Activated CD8-positive, alpha-beta T cell treated with anti-CD3 and anti-CD28 coated beads, Interleukin-2, amount 10 ng/mL, durations not matched to agents 7 days and 5 days (primary cell): ENCODE measurements around the gene SGCD. TPM values are rescaled to one million over a fixed set of nuclear protein-coding genes. Genes with fewer than 3 reads are reported as not detected.

Experiments used
- ATAC-seq: fragments of 150-1000 bp; cut with Tn5 transposase; one replicate; pipeline ENCODE4 v1.10.0; 2021; ENCODE audit warnings: moderate library complexity
- CTCF ChIA-PET: fragments of 350-600 bp; sonication (Branson Sonifier 250); formaldehyde crosslinking; loops from one replicate; lab custom pipeline; 2021; ENCODE audit warnings: antibody characterized with exemption; lab: Charles Lee
- POLR2A ChIA-PET: fragments of 350-600 bp; sonication (Branson Sonifier 250); formaldehyde crosslinking; loops from one replicate; lab custom pipeline; 2021; ENCODE audit warnings: antibody characterized with exemption; lab: Charles Lee
- DNase-seq: peaks from one replicate; pipeline ENCODE4 v3.0.0-alpha.2; 2020
- H3K27ac Mint-ChIP-seq: one replicate; pipeline ENCODE4 v1.8.0; 2021; ENCODE audit warnings: mild to moderate bottlenecking, mixed read lengths
- H3K27me3 Mint-ChIP-seq: one replicate; pipeline ENCODE4 v1.8.0; 2021; ENCODE audit warnings: low read depth, mixed read lengths
- H3K36me3 Mint-ChIP-seq: one replicate; pipeline ENCODE4 v1.8.0; 2021; ENCODE audit warnings: low read depth, mixed read lengths
- H3K4me1 Mint-ChIP-seq: one replicate; pipeline ENCODE4 v1.8.0; 2021; ENCODE audit warnings: low read depth, mixed read lengths
- H3K4me3 Mint-ChIP-seq: one replicate; pipeline ENCODE4 v1.8.0; 2021; ENCODE audit warnings: mild to moderate bottlenecking, mixed read lengths
- H3K9me3 Mint-ChIP-seq: one replicate; pipeline ENCODE4 v1.8.0; 2022; ENCODE audit warnings: mixed read lengths; ENCODE audit not compliant: insufficient read depth
- total RNA-seq, 2 experiments: library from RNA; stranded (reverse); gene quantifications; one replicate each; pipeline ENCODE4 v1.2.3, GENCODE V29; 2021

SGCD gene
- total RNA-seq, 2 experiments from 2014 or later = not detected

DNA sequence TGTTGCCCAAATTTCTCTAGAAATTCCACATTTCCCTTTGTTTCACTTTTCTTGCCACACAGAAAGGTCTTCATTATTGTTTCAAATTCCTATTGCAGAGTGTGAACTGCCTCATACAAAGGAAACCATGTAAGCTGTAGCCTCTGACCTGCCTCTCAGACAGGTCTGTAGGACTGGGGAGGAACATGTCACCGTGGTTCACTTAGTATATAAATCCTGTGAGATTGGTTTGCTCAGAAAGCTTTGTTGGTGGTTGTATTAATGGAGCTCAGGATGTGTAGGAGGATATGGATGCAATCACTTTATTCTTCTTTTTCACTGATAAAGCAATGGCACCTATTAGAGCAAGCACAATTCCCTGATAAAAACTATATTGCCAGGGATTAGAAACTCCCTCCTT lies 4.2 kb downstream of the SGCD start:
- no peak for ATAC-seq
- no peak overlapping the region for H3K27ac Mint-ChIP-seq

GRCh38 chr5:156331845-156332244 lies 4.9 kb downstream of the SGCD start:
- H3K27ac Mint-ChIP-seq = no peak overlapping the region
- H3K4me3 Mint-ChIP-seq = no peak overlapping the region
- DNase-seq (no peak), ATAC-seq (no peak)
- no peaks in the 10 kb centered on the region for H3K4me1 Mint-ChIP-seq
- ChIA-PET POLR2A (no interaction called here), CTCF (no interaction called here)
- peaks cover 9% of the 10 kb centered on the region for H3K27me3 Mint-ChIP-seq
- H3K36me3 Mint-ChIP-seq = no peaks in the 10 kb centered on the region
- H3K9me3 Mint-ChIP-seq = no peaks in the 10 kb centered on the region

More for the DNA sequence above, 4.2 kb downstream of the SGCD start:
- no peak overlapping the region for H3K4me3 Mint-ChIP-seq
- CTCF ChIA-PET = no interaction called here
- peaks cover 14% of the 10 kb centered on the region for H3K27me3 Mint-ChIP-seq
- DNase-seq = no peak
- H3K4me1 Mint-ChIP-seq = no peaks in the 10 kb centered on the region
- no peaks in the 10 kb centered on the region for H3K36me3 Mint-ChIP-seq
- POLR2A ChIA-PET = no interaction called here
- H3K9me3 Mint-ChIP-seq = no peaks in the 10 kb centered on the region

GRCh38 chr5:156332245-156332644 lies 5.3 kb downstream of the SGCD start:
- Mint-ChIP-seq H3K36me3 (no peaks in the 10 kb centered on the region), H3K27ac (no peak overlapping the region), H3K4me3 (no peak overlapping the region), H3K9me3 (no peaks in the 10 kb centered on the region), H3K4me1 (no peaks in the 10 kb centered on the region), H3K27me3 (peaks cover 5% of the 10 kb centered on the region)
- no peak for DNase-seq
- CTCF ChIA-PET = no interaction called here
- no peak for ATAC-seq
- POLR2A ChIA-PET = no interaction called here

- no peak for DNase-seq
- no peaks in the 10 kb centered on the region for H3K27me3 Mint-ChIP-seq
- H3K4me3 Mint-ChIP-seq = no peak overlapping the region
- POLR2A ChIA-PET = no interaction called here
- CTCF ChIA-PET = no interaction called here
- no peaks in the 10 kb centered on the region for H3K4me1 Mint-ChIP-seq
- no peaks in the 10 kb centered on the region for H3K36me3 Mint-ChIP-seq
- no peak for ATAC-seq
- H3K27ac Mint-ChIP-seq = no peak overlapping the region
- H3K9me3 Mint-ChIP-seq = no peaks in the 10 kb centered on the region
Measured at GRCh38 chr5:156339139-156339841, 12.3 kb downstream of the SGCD start.

GRCh38 chr5:156340893-156341292 lies 13.9 kb downstream of the SGCD start:
- Mint-ChIP-seq H3K4me3 (no peak overlapping the region), H3K9me3 (no peaks in the 10 kb centered on the region), H3K36me3 (no peaks in the 10 kb centered on the region), H3K27me3 (no peaks in the 10 kb centered on the region), H3K27ac (no peak overlapping the region), H3K4me1 (no peaks in the 10 kb centered on the region)
- ChIA-PET CTCF (no interaction called here), POLR2A (no interaction called here)
- DNase-seq (no peak), ATAC-seq (no peak)

GRCh38 chr5:156350256-156350655 lies 23.3 kb downstream of the SGCD start:
- no peaks in the 10 kb centered on the region for H3K9me3 Mint-ChIP-seq
- POLR2A ChIA-PET = interaction anchor here (0.6 kb wide), 1 partner anchor 733 kb away, joined by 3 read pairs; no protein-coding TSS in a partner anchor

DNA sequence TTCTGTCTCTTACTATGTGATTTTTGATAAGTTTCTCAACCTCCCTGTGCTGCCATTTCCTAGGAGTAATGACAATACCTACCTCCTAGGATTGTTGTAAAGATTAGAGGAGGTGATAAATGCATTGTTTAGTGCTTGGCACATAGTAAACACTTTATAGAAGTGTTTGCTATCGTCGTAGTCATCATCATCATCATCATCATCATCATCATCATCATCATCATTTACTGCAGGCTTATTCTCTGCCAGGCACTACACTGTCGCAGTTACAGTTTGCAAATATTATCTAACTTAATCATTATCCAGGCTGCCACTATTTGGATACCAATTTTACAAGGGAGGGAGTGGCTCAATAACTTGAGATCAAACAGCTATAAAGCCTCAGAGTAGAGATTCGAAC lies 24.5 kb downstream of the SGCD start:
- Mint-ChIP-seq H3K4me3 (no peak overlapping the region), H3K36me3 (no peaks in the 10 kb centered on the region), H3K27me3 (no peaks in the 10 kb centered on the region), H3K4me1 (no peaks in the 10 kb centered on the region), H3K9me3 (no peaks in the 10 kb centered on the region), H3K27ac (no peak overlapping the region)
- no peak for ATAC-seq
- no peak for DNase-seq
- ChIA-PET CTCF (no interaction called here), POLR2A (no interaction called here)

More at GRCh38 chr5:156350256-156350655, 23.3 kb downstream of the SGCD start:
- CTCF ChIA-PET = no interaction called here
- H3K27ac Mint-ChIP-seq = no peak overlapping the region
- no peak for ATAC-seq
- H3K4me3 Mint-ChIP-seq = no peak overlapping the region
- H3K27me3 Mint-ChIP-seq = no peaks in the 10 kb centered on the region
- DNase-seq = no peak
- H3K4me1 Mint-ChIP-seq = no peaks in the 10 kb centered on the region
- H3K36me3 Mint-ChIP-seq = no peaks in the 10 kb centered on the region

DNA sequence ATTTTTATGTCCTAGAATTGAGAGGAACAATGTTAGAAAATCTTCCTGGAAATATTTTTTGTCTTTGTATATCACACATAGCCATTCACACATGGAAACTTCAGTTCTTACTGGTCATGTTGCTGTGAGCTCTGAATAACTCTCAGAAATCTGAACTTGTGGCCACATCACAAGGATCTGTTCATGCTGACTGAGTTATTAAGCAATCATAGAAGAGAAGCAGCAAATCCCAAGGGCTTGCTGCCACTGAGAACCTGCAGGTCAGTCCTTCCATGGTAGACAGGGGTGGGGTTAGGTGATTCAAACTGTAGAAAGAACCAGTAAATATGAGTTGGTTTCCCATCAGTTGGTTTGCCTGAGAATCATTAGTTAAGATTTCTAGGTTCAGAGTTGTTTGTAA lies 27.6 kb downstream of the SGCD start:
- CTCF ChIA-PET = no interaction called here
- H3K27me3 Mint-ChIP-seq = no peaks in the 10 kb centered on the region
- no peak overlapping the region for H3K27ac Mint-ChIP-seq
- DNase-seq (no peak), ATAC-seq (no peak)
- no peaks in the 10 kb centered on the region for H3K9me3 Mint-ChIP-seq
- POLR2A ChIA-PET = no interaction called here
- H3K36me3 Mint-ChIP-seq = no peaks in the 10 kb centered on the region
- H3K4me1 Mint-ChIP-seq = no peaks in the 10 kb centered on the region
- no peak overlapping the region for H3K4me3 Mint-ChIP-seq

DNA sequence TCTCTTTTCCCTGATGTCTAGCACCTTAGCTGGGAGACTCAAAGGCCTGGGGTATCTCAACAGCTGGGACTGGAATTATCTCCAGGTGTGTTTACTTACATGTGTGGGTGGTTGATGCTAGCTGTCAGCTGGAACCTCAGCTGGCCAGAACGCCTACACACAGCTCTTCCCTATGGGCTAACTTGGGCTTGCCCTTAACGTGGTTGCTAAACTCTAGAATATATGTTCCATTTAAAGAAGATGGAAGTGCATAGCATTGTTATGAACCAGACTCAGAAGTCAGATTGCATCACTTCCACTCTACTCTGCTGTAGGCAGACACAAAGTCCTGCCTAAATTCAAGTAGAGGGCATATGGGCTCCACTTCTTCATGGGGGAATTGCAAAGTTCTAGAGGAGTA lies 29.3 kb downstream of the SGCD start:
- CTCF ChIA-PET = no interaction called here
- Mint-ChIP-seq H3K27me3 (no peaks in the 10 kb centered on the region), H3K27ac (no peak overlapping the region), H3K9me3 (no peaks in the 10 kb centered on the region), H3K36me3 (no peaks in the 10 kb centered on the region), H3K4me1 (no peaks in the 10 kb centered on the region), H3K4me3 (no peak overlapping the region)
- DNase-seq (no peak), ATAC-seq (no peak)
- POLR2A ChIA-PET = no interaction called here

DNA sequence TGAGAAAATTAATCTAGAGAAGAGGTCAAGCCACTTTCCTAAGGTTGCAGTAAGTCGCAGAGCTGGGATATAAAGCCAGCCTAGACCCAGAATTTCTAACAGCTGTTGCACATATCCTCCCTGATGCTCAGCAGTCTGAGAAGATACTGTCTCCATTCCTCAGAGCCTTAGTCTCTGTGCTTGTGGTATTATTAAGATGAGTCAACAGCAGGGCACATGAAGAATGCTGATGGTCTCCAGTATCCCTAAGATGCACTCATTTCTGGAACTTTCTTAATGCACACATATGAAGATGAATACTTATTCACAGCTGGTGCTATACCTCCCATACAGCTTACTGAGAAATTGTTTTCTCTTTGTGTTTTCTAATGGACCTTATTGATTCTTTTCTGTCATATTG lies 32.5 kb downstream of the SGCD start:
- CTCF ChIA-PET = no interaction called here

DNA sequence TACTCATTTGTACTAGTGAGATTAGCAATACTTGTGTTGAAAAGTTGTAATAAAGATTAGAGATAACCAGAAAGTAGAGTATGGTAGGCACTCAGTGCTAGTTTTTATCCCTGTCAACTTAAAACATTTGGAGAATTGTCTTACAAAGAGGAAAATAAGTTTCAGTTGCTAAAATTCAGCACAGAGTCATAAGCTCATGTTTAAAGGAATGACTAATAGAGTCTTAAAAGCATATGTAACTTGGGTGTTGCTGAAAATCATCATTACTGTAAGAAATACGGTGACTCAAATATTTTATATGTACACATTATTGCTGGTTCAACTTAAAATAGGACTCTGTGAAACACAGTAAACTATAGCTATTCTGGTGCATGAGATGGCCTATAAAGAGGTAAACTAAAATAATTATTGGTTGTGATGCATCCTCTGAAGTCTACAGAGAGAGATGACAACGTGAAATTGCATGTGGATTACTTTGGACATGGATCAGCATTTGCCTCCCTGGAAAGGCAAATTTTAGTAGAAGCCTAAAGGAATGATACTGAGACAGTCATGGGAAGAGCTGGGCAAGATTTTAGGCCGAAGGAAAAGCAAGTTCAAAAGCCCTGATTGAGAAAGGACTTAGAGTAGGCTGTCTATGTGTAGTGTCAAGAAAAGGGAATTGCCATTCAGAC lies 34.6 kb downstream of the SGCD start:
- no peaks in the 10 kb centered on the region for H3K4me1 Mint-ChIP-seq
- POLR2A ChIA-PET = no interaction called here
- DNase-seq (no peak), ATAC-seq (no peak)
- CTCF ChIA-PET = no interaction called here
- H3K9me3 Mint-ChIP-seq = no peaks in the 10 kb centered on the region
- H3K27me3 Mint-ChIP-seq = peaks cover 7% of the 10 kb centered on the region
- no peaks in the 10 kb centered on the region for H3K36me3 Mint-ChIP-seq
- H3K4me3 Mint-ChIP-seq = no peak overlapping the region
- no peak overlapping the region for H3K27ac Mint-ChIP-seq

More for the DNA sequence above, 32.5 kb downstream of the SGCD start:
- POLR2A ChIA-PET = no interaction called here
- no peak for ATAC-seq
- Mint-ChIP-seq H3K9me3 (no peaks in the 10 kb centered on the region), H3K4me3 (no peak overlapping the region), H3K27ac (no peak overlapping the region), H3K4me1 (no peaks in the 10 kb centered on the region), H3K27me3 (no peaks in the 10 kb centered on the region), H3K36me3 (no peaks in the 10 kb centered on the region)
- no peak for DNase-seq

DNA sequence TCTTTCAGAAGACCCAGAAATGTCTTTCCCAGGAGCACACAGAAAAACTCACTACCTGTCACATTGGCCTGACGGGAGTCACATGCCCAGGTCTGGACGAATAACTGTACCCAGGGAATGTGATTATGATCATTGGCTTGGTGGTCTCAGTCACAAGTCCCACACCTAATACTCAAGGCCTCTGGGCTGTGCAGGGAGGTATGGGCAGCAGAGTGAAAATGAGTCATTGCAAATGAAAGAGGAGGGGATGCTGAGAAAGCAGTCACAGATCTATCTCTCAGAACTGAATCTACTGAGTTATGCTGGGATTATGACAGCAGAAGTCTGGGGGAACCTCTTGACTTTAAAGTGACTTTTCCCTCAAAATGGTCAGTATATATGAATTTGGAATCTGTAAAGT lies 36.9 kb downstream of the SGCD start:
- DNase-seq (no peak), ATAC-seq (no peak)
- H3K36me3 Mint-ChIP-seq = no peaks in the 10 kb centered on the region
- ChIA-PET POLR2A (no interaction called here), CTCF (no interaction called here)
- no peak overlapping the region for H3K27ac Mint-ChIP-seq
- H3K4me3 Mint-ChIP-seq = no peak overlapping the region
- peaks cover 7% of the 10 kb centered on the region for H3K27me3 Mint-ChIP-seq
- H3K4me1 Mint-ChIP-seq = no peaks in the 10 kb centered on the region
- H3K9me3 Mint-ChIP-seq = no peaks in the 10 kb centered on the region
